ENCODE results near the gene CD84.

DNA sequence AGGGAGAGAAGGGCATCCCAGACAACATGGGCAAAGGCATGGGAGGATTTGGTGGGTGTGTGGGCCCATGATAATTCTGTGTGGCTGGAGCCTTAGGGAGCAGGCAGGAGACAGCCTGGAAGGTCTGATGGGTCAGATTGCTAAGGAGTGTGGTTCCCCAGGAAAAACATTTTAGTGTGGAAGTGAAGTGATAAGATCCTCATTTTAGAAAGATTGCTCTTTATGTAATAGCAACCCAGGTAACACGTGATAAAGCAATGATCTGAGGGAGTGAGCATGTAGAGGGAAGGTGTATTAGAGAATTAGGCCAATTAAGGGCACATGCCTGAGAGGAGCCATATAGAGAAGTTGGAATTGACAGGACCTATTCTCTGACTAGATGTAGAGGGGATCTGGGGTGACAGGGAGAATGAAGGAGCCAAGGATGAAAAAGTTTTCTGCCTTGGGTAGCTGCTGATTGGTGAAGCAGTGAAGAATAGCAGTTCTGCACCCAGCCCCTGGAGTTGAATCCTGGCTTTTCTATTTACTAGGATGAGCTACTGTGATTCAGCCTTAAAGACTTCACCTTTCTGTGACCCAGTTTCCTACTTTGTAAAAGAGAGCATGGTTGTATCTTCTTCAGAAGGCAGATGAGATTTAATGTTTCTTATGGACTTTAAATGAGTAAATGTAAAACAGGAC, 37.5 kb downstream of the CD84 start:
- TF ChIP-seq, protein P1, sequence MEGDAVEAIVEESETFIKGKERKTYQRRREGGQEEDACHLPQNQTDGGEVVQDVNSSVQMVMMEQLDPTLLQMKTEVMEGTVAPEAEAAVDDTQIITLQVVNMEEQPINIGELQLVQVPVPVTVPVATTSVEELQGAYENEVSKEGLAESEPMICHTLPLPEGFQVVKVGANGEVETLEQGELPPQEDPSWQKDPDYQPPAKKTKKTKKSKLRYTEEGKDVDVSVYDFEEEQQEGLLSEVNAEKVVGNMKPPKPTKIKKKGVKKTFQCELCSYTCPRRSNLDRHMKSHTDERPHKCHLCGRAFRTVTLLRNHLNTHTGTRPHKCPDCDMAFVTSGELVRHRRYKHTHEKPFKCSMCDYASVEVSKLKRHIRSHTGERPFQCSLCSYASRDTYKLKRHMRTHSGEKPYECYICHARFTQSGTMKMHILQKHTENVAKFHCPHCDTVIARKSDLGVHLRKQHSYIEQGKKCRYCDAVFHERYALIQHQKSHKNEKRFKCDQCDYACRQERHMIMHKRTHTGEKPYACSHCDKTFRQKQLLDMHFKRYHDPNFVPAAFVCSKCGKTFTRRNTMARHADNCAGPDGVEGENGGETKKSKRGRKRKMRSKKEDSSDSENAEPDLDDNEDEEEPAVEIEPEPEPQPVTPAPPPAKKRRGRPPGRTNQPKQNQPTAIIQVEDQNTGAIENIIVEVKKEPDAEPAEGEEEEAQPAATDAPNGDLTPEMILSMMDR (IDR thresholded peaks at IDR 0.05 in 4 of 5, conservative IDR thresholded peaks at IDR 0.05 in 1 of 5): no peak
- no peak for TF ChIP-seq POLR2A (IDR thresholded peaks at IDR 0.05)
